ENCODE data around the gene NT5C3A.
"Not testable (repeated sequence)": the region's sequence is repeated elsewhere in the genome, so short reads cannot be mapped to it uniquely, and the experiment has no call there.

The NT5C3A gene

DNA sequence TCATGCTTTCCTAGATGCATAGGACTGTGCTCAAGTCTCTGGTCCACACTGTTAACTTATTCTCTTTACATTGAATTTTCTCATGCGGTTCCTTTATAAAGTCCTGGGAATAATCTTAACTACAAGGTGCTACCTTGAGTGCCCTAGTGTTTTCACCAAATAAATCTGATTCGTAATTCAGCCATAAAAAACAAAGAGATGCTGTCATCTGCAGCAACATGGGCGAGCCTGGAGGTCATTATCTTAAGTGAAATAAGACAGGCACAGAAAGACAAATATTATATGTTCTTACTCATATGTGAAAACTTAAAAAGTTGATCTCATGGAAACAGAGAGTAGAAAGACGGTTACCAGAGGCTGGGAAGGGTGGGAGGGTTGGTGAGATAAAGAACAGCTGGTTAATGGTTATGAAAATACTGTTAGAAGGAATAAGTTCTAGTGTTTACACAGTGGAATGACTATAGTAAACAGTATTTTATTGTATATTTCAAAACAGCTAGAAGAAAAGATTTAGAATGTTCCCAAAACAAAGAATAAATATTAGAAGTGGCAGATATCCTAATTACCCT is 38.3 kb downstream of the NT5C3A start:
- TF ChIP-seq, protein P1, sequence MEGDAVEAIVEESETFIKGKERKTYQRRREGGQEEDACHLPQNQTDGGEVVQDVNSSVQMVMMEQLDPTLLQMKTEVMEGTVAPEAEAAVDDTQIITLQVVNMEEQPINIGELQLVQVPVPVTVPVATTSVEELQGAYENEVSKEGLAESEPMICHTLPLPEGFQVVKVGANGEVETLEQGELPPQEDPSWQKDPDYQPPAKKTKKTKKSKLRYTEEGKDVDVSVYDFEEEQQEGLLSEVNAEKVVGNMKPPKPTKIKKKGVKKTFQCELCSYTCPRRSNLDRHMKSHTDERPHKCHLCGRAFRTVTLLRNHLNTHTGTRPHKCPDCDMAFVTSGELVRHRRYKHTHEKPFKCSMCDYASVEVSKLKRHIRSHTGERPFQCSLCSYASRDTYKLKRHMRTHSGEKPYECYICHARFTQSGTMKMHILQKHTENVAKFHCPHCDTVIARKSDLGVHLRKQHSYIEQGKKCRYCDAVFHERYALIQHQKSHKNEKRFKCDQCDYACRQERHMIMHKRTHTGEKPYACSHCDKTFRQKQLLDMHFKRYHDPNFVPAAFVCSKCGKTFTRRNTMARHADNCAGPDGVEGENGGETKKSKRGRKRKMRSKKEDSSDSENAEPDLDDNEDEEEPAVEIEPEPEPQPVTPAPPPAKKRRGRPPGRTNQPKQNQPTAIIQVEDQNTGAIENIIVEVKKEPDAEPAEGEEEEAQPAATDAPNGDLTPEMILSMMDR (IDR thresholded peaks at IDR 0.05; ENCODE audit: extremely low read depth, missing control alignments): no peak
- DNase-seq (ENCODE audit: low spot score): no peak

DNA sequence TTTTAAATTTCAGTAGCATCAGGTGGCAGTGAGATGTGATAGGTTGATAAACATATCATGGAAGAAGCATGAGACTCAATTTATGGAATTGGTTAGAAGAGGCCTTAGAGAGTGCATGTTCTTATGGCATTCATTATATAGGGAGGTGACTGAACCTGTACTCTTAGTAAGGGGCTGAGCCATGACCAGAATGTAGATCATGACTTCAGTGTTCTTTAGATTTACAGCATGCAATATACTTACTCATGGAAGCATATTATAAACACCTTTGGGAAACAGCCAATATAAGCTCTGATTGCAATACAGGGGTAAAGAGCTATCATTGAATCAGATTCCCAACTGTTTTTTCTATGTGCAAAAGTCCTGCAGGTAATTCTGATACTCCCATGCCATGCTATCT is 50.2 kb downstream of the NT5C3A start:
- no peak for DNase-seq (ENCODE audit: low spot score)
- TF ChIP-seq, protein P1 (IDR thresholded peaks at IDR 0.05; ENCODE audit: extremely low read depth, missing control alignments): no peak

DNA sequence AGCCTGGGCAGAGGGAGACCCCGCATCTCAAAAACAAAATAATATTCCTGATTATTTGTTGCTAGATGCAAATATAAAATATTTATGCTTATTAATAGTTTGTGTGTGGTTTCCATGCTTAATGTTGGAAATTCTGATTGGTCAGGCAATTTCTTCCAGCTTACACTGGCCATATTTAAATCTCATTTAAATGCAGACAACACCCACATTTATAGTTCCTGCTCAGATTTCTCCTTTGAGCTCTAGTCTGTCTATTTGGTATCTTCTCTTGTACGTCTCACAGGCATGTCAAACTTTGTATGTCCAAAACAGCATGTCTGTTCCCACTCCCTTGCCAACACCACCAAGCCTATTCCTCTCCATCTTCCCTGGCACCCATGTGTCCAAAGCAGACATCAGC is 52.8 kb downstream of the NT5C3A start:
- DNase-seq (ENCODE audit: low spot score): no peak
- TF ChIP-seq, protein P1 (IDR thresholded peaks at IDR 0.05; ENCODE audit: extremely low read depth, missing control alignments): no peak

DNA sequence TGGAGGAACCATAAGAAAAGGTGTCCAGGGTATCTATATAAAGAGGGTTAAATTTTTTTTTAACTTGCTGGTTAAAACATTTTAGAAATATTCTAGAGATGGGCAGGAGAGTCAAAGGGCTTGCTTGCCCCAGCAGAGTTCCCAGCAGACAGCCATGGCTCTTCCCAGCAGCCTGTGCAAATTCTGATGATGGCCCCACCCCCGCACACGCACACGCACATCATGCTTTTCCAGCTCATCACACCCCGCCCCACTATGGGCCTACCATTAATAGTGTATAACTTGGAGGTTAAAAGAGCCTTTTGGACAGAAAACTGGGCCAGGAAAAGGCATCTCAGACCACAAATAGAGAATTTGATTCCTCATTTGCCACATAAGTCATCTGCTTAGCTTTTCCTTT is 56.9 kb downstream of the NT5C3A start:
- DNase-seq (ENCODE audit: low spot score): not testable (repeated sequence)

DNA sequence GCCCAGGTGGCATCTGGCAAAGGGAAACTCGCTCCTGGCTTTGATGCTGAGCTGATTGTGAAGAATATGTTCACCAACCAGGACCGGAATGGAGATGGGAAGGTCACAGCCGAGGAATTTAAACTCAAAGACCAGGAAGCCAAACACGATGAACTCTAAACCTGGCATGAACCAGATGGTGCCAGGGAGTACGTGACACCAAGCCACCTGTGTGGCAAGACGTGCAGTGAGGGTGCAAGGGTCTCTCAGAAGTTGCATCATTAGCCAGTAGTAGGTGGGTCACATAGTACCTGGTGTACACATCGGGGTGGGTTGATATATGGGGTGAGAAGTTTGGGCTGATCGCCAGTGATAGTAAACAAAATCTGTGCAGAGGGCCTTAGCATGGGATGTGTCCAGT is 57.4 kb downstream of the NT5C3A start:
- not testable (repeated sequence) for DNase-seq (ENCODE audit: low spot score)

DNA sequence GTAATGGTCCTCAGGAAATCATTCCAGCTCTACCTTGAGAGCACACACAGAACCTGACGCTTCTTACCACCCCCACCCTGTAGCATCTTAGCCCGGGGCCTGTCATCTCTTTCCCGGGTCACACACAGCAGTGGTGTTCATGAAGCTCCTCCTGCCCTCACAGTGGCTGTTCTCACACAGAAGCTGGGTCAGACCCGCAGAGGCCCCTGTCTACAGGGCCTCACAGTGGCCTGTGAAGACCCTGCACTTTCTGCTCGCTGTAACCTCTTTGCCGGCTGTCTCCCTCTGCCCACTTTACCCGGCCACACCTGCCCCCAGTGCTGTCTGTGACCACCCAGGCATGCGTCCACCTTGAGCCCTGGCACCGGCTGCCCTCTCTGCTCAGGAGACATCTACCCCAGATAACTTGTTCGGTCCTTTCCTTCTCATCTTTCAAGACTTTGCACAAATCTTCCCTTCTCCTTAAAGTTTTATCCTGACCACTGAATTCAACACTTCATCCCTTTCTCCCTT is 58.4 kb downstream of the NT5C3A start:
- DNase-seq (ENCODE audit: low spot score): not testable (repeated sequence)

DNA sequence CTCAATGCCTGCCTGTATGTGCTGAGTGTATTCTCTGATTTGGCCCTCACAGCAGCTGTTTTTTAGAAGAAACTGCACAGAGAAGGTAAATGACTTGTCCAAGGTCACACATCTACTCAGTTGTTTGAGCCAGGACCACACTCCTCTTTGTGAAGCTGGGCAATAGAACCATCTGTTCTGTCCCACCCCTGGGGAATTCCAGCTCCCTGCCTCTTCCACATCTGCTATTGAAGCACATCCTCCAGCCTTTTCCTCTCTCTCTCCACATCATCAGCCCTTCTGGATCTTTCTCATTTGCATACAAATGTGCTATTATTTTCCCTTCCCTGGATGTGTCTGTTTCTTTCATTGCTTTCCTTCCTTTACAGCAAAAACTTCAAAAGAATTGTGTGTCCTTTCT is 59.5 kb downstream of the NT5C3A start:
- DNase-seq (ENCODE audit: low spot score): not testable (repeated sequence)

DNA sequence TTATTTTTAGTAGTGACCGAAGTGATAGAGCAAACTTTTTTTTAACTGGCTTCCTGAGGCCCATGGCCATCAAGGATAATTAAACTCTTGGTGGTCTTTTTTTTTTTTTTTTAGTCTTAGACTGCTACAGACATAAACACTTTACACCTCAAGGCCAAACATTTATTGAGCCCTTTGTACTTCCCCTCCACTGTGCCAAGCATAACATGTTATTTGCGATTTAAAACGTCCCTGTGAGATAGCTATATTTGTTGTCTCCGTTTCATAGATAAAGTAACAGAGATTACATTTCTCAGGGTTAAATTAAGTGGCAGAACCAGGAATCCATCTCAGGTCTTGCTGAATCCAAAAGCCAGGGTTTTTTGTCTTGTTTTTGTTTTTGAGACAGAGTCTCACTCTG is 63.2 kb downstream of the NT5C3A start:
- not testable (repeated sequence) for DNase-seq (ENCODE audit: low spot score)

DNA sequence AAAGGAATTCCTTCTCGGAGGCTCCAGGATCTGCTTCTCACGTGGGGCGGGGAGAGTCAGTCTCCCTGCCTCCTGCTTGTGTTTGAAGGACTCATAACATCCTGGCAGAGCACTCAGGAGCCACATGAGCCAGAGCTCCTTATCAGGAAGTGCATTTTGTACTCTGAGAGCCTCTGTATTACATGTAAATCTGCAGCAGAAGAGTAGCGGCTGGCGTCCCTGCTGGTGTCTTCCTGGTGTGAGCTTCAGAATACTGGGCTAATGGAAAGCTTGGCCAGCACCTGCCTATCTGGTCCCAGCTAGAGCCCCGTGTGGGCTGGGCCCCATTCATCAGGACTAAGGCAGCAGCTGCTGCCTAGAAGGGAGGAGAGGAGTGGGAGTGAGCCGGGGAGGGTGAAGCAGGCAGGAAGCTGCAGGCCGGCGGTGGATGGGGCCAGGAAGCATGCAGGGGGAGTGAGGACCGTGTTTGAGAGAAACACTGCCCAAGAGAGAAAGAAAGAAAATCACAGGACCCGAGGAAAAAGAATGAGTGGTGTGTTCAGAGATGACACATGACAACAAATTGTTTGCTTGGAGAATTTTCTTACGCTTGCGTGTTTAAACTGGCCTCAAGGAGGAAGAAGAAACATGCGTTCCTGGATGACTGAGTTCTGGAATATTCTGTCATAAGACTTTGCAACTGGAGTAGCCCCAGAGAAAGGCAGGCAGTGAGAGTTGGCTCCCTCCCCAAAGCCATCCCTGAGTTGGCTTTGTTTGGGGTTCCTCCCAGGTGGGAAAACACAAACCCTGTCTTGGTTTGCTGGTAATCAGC is 64.0 kb downstream of the NT5C3A start:
- not testable (repeated sequence) for DNase-seq (ENCODE audit: low spot score)

DNA sequence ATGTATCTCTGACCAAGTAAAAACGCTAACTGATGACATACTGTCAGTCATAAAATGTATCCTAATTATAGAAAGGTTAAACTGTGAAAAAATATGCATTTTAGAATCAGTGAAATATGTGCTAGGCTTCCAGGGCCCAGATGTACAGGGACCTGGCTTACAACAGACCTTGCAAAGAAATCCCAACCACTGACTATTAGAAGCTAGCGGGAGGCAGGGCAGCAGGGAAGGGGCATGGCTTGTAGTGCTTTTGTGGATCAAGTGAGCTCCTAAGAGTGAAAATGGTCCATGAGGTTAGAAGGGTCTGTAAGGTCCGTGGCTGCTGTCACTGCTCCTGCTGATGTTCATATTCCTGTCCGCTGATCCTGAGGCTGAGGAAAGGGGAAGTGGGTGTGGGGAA is 64.6 kb downstream of the NT5C3A start:
- not testable (repeated sequence) for DNase-seq (ENCODE audit: low spot score)

DNA sequence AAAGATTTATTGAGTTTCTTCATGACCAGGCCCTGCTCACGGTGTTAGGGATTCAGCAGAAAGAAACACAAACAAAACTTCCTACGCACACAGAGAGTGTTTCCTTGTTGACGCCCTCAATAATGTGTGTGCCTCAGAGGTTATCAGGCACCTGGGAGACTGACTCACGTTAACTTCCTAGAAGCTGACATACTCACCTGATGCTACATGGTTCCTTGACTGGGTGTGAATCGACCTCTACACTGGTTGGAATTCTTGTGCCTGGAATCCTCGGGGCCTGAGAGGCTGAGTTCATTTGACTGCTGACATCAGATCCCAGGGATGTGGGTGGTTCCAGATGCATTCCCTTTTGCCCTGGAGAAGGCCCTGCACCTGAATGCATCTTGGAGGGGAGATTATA is 69.8 kb downstream of the NT5C3A start:
- DNase-seq (ENCODE audit: low spot score): not testable (repeated sequence)

DNA sequence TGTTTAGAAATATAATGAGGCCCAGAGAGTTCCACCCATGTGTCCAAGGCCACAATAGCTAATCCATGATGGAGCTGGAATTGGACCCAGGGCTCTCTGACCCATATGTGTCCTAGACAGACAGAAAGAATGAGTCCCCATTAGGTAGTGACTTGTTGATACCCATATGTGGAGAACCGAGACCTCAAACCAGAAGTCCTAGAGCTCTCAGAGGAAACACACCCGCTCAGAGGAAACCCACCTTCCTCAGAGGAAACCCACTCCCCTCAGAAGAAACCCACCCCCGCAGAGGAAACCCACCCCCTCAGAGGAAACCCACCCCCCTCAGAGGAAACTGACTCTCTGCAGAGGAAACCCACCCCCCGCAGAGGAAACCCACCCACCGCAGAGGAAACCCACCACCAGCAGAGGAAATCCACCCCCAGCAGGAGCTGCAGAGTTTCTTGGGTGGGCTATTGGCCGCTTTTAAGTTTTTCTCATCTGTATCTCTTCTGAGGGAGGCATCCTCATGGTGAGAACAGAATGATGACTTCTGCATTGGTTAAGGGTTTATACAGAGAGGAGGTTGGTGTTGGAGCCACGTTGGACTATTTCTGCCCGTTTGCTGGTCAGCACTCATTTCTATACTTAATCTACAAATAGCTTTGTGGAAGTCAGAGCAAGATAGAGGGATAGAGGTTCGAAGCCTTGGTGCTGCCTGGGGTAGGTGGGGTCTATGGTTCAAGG is 70.4 kb downstream of the NT5C3A start:
- not testable (repeated sequence) for DNase-seq (ENCODE audit: low spot score)

DNA sequence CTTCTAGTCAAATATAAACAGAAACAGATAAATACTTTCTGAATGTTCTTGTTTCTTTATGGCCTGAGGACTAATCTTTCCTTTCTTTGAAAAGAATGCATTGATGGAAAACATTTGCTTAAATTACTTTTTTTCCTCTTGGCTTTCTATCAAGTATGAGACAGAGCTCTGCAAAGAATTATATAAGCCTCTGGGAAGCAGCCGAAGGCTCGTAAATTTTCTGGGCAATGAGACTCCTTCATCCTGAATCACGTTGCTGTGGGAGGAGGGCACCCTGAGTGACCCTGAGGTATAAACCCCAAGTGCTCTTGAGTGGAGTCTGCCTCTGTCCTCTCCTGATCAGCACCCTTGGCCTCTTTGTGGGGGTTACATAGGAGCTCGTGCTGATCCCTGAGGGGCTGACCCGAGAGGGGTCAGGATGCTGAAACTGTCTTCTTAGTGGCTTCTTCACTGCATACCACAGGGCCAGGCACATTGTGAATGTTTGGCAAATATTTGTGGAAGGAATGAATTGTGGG is 71.4 kb downstream of the NT5C3A start:
- not testable (repeated sequence) for DNase-seq (ENCODE audit: low spot score)

DNA sequence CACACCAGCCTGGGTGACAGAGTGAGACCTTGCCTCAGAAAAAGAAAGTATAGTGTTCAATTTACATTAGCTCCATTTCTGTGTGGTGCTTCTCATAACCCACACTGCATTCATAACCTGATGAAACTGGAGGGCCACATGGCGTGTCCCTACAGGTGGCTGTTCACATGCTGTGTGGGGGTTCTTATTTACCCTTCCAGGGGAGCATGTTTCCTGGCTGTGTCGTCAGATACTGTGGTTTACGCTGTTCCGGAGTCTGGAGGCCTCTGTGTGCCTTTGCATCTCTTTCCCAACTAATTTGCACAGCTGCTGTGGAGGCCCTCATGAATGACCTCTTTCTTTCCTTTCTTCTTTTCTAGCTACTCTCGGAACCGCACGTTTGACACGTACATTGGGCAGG is 74.4 kb downstream of the NT5C3A start:
- DNase-seq (ENCODE audit: low spot score): not testable (repeated sequence)

DNA sequence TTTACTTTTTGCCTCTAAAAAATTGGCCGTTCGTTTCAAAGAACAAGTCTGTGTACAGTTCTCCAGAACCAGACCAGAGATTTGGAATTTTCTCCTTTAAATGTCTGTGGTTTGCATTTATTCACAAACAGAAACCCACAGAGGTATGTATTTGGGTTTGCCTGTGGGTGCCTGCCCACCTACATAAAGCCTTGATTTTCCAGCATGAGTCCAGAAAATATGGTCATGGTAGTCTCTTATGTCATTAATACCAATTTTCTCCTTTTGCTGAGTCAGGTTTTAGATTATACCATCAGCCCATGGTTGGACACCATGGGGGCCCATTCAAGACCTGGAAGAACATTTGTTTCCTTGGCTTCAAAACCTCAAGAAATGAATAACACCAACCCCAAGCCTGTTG is 82.7 kb downstream of the NT5C3A start:
- DNase-seq (ENCODE audit: low spot score): not testable (repeated sequence)

DNA sequence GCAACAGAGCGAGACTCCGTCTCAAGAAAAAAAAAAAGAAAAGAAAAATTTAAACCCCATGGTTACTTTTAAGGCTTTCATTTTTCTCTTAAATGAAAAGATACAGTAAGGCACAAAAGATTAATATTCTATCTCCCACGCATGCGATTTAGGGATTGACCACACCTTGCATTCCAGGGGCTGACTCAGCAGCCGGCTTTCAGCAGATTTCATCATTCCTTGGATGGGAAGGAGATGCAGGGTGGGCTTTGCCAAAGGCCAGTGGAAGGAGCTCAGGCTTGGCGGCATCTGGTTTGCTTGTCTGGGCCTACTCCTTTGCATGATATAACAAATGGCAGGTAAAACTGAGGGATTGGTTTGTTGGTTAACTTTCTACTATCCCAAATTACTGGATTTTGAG is 83.3 kb downstream of the NT5C3A start:
- DNase-seq (ENCODE audit: low spot score): not testable (repeated sequence)

DNA sequence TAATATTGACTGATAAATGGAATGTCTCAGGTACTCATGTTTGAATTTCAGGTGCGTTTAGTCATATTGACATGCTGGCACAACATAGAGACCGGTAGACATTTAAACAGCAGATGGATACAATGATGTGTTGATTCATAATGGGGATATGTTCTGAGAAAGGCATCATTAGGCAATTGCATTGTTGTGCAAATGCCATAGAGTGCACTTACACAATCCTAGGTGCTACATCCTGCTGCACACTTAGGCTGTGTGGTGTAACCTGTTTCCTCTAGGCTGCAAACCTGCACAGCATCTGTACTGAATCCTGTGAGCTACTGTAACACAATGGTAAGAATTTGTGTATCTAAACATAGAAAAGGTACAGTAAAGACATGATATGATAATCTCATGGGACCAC is 85.4 kb downstream of the NT5C3A start:
- not testable (repeated sequence) for DNase-seq (ENCODE audit: low spot score)

Data from GM20000 (cell line).